DND-41 (cell line): ENCODE results near the gene BAK1.

ENCODE experiments used
- ATAC-seq: fragments of 200-7000 bp; cut with Tn5 transposase; 3 replicates; pipeline ENCODE4 v1.9.1; 2021; ENCODE audit warnings: low read depth; ENCODE audit not compliant: insufficient read depth
- DNase-seq: peaks from one replicate; pipeline ENCODE4 v3.0.0-alpha.2; 2020
- H2AFZ ChIP-seq: 2 replicates; pipeline ENCODE4 v1.6.0; 2012; ENCODE audit warnings: low read depth, low read length
- H3K27ac ChIP-seq: 2 replicates; pipeline ENCODE4 v1.5.1; 2012; ENCODE audit warnings: low read length, inconsistent platforms
- H3K27me3 ChIP-seq: fragments of 200-600 bp; sonication (generic); 2 replicates; pipeline ENCODE4 v1.6.0; 2012; ENCODE audit warnings: low read length, mild to moderate bottlenecking, inconsistent platforms; ENCODE audit not compliant: insufficient read depth, poor library complexity
- H3K36me3 ChIP-seq: 2 replicates; pipeline ENCODE4 v1.5.1; 2012; ENCODE audit warnings: low read length, inconsistent platforms; ENCODE audit not compliant: insufficient read depth
- H3K4me1 ChIP-seq: 2 replicates; pipeline ENCODE4 v1.5.1; 2012; ENCODE audit warnings: mild to moderate bottlenecking, low read length; ENCODE audit not compliant: insufficient read depth
- H3K4me2 ChIP-seq: 2 replicates; pipeline ENCODE4 v1.6.0; 2012; ENCODE audit warnings: mild to moderate bottlenecking, moderate library complexity, low read length, inconsistent platforms; ENCODE audit not compliant: insufficient read depth
- H3K4me3 ChIP-seq, 2 experiments: fragments of 200-600 bp in 1 of 2; shearing (Covaris generic) in 1 of 2; 2 replicates each; pipeline ENCODE4 v1.5.1; 2012 to 2016; ENCODE audit warnings: inconsistent platforms in 2 of 2, low read length in 2 of 2, mild to moderate bottlenecking in 2 of 2, low read depth in 1 of 2, moderate library complexity in 1 of 2
- H3K79me2 ChIP-seq: 2 replicates; pipeline ENCODE4 v1.6.0; 2012; ENCODE audit warnings: low read length, inconsistent platforms; ENCODE audit not compliant: insufficient read depth
- H3K9ac ChIP-seq: 2 replicates; pipeline ENCODE4 v1.6.0; 2012; ENCODE audit warnings: low read depth, mild to moderate bottlenecking, inconsistent platforms, low read length, moderate library complexity
- H3K9me3 ChIP-seq: 2 replicates; pipeline ENCODE4 v1.5.1; 2012; ENCODE audit warnings: low read length, moderate library complexity, mild to moderate bottlenecking, inconsistent platforms; ENCODE audit not compliant: insufficient read depth, severe bottlenecking
- H4K20me1 ChIP-seq: 2 replicates; pipeline ENCODE4 v1.6.0; 2012; ENCODE audit warnings: low read length; ENCODE audit not compliant: insufficient read depth
- CTCF ChIP-seq: IDR thresholded peaks from 2 replicates; pipeline ENCODE4 v1.5.1; 2012; ENCODE audit warnings: borderline replicate concordance, low read length, moderate library complexity, mild to moderate bottlenecking; ENCODE audit not compliant: poor library complexity, severe bottlenecking; ENCODE audit errors: extremely low read depth
- EZH2 ChIP-seq: IDR thresholded peaks from 3 replicates; pipeline ENCODE4 v1.6.1; 2012; ENCODE audit warnings: borderline replicate concordance, low read depth, mild to moderate bottlenecking, moderate library complexity, low read length, inconsistent platforms; ENCODE audit not compliant: severe bottlenecking

Gene BAK1

GRCh38 chr6:33607126-33607783 lies 27.2 kb upstream of the BAK1 start:
- TF ChIP-seq CTCF: no peak
- no peak for TF ChIP-seq EZH2
- no peak overlapping the region for H3K4me3 ChIP-seq
- peaks cover 3% of the 10 kb centered on the region for H3K9me3 ChIP-seq
- H3K27ac ChIP-seq: no peak overlapping the region
- no peaks in the 10 kb centered on the region for H3K4me1 ChIP-seq
- H4K20me1 ChIP-seq: no peaks in the 10 kb centered on the region
- no peaks in the 10 kb centered on the region for H3K36me3 ChIP-seq
- H3K27me3 ChIP-seq: no peaks in the 10 kb centered on the region
- DNase-seq: no peak
- H3K9ac ChIP-seq: no peak overlapping the region
- no peaks in the 10 kb centered on the region for H3K79me2 ChIP-seq
- no peak for ATAC-seq
- no peak overlapping the region for H2AFZ ChIP-seq
- H3K4me2 ChIP-seq: no peak overlapping the region

- Histone ChIP-seq H3K27ac (no peak overlapping the region), H3K36me3 (no peaks in the 10 kb centered on the region), H2AFZ (no peak overlapping the region), H3K4me2 (no peak overlapping the region), H3K4me3 (no peak overlapping the region), H3K4me1 (no peaks in the 10 kb centered on the region), H3K9me3 (no peaks in the 10 kb centered on the region), H3K79me2 (no peaks in the 10 kb centered on the region), H3K9ac (no peak overlapping the region), H4K20me1 (no peaks in the 10 kb centered on the region), H3K27me3 (no peaks in the 10 kb centered on the region)
- no peak for TF ChIP-seq EZH2
- TF ChIP-seq CTCF: no peak
- DNase-seq (no peak), ATAC-seq (no peak)
These were observed 26.6 kb upstream of the BAK1 start for GRCh38 chr6:33606642-33607041.

- H3K27ac ChIP-seq: no peak overlapping the region
- ATAC-seq (no peak), DNase-seq (no peak)
These were observed 25.1 kb upstream of the BAK1 start for GRCh38 chr6:33604941-33605854.

More at GRCh38 chr6:33604941-33605854, 25.1 kb upstream of the BAK1 start:
- Histone ChIP-seq H3K9ac (no peak overlapping the region), H3K9me3 (no peaks in the 10 kb centered on the region), H2AFZ (no peak overlapping the region), H3K4me3 (no peak overlapping the region), H3K79me2 (no peaks in the 10 kb centered on the region), H3K4me1 (no peaks in the 10 kb centered on the region), H4K20me1 (no peaks in the 10 kb centered on the region), H3K36me3 (no peaks in the 10 kb centered on the region), H3K4me2 (no peak overlapping the region), H3K27me3 (no peaks in the 10 kb centered on the region)
- TF ChIP-seq EZH2: no peak
- TF ChIP-seq CTCF: no peak
